GM18858 (cell line): ENCODE data around the gene BRSK2.

Experiments
- ATAC-seq: cut with Tn5 transposase; IDR thresholded peaks from one replicate; pipeline ENCODE4 v1.9.1; 2021; ENCODE audit not compliant: unreplicated experiment

Gene BRSK2

GRCh38 chr11:1479006-1479677, 89.4 kb downstream of the BRSK2 start:
- ATAC-seq = no peak

DNA sequence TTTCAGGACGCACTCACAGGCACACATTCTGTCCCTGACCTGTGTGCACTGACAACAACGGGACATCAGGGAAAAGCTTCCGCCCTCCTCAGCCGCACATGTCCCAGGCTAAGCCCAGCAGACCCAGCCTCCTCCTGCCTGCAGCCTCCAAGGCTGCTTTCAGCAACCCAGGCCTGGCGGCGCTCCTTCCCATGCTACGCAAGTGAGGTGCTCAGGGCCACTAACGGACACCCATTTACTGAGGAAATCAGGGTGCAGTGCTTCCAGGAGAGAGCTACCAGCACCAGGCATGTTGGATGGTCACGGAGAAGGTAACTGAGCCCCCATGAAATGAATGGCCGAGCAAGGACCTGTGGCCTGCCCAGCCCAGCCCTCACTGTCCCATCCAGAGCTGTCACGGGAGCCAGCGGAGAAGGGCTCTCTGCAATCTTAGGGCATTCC, 90.0 kb downstream of the BRSK2 start:
- ATAC-seq = no peak

- ATAC-seq = no peak
Measured at GRCh38 chr11:1480191-1480554, 90.4 kb downstream of the BRSK2 start.

DNA sequence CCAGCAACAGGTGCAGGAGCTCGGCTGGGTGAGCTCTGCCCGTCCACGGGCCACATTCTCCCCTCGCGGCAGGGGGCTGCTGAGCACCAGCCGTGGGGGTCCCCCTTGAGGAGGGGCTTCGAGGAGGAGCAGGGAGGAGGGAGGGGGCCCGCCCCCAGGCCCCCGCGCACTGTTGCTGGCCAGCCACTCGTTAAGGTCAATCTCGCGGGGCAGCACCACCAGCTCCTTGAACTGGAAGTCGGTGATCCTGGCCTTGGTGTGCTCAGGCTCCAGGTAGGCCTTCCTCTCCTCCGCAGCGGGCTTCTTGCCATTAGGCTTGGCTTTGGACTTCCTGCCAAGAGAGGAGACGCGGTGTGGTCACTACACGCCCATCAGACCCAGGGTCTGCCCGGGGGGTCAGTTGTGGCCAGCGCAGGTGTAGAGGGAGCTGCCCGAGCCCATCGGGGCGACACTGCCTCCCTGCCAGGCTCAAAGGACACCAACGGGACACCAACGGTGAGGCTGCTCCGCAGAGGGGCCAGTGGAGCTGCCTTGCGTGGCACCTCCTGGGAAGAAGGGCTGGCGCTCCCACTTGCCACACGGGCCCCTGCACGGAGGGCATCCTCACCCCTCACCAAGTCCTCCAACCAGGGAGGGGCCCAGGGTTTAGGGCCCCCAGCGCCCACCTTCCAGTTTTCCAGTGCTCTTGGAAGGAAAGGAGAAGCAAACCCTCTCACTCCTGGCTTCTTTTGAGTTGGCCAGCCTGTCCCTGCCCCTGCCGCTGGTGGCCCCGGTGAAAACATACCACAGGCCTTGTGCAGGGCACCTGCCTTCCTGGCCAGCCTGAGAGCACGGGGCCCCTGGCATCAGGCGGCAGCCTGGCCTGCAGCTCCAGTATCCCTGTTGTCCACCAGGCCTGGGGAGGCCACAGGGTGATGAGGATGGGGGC, 91.1 kb downstream of the BRSK2 start:
- no peak for ATAC-seq

- ATAC-seq = no peak
Measured at GRCh38 chr11:1481483-1481825, 91.7 kb downstream of the BRSK2 start.

DNA sequence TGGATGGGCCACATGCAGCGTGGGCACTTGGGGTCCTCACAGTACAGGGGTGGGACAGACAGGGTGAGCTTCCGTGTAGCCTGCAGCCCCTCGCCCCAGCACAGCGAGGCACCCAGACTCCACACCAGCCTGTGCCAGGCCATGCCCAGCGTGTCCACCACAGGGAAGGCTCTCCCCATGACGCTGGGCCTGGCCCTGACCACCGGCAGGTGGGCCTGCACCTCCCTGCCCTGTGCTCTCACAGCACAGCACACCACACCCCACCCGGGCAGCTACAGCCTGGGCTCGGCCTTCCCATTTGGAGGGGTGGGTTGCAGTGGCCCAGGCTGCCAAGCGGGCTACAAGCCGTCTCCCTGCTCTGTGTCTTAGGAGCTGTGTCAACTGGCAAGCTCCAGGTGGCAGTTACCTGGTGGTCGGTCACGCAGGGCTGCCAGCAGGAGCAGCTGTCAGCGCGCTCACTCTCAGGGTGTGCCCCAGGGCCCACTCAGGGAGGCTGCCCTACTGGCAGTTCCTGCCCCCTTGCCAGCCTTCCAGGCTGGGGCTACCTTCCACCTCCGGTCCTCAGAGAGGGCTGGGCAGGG, 92.2 kb downstream of the BRSK2 start:
- ATAC-seq = no peak

DNA sequence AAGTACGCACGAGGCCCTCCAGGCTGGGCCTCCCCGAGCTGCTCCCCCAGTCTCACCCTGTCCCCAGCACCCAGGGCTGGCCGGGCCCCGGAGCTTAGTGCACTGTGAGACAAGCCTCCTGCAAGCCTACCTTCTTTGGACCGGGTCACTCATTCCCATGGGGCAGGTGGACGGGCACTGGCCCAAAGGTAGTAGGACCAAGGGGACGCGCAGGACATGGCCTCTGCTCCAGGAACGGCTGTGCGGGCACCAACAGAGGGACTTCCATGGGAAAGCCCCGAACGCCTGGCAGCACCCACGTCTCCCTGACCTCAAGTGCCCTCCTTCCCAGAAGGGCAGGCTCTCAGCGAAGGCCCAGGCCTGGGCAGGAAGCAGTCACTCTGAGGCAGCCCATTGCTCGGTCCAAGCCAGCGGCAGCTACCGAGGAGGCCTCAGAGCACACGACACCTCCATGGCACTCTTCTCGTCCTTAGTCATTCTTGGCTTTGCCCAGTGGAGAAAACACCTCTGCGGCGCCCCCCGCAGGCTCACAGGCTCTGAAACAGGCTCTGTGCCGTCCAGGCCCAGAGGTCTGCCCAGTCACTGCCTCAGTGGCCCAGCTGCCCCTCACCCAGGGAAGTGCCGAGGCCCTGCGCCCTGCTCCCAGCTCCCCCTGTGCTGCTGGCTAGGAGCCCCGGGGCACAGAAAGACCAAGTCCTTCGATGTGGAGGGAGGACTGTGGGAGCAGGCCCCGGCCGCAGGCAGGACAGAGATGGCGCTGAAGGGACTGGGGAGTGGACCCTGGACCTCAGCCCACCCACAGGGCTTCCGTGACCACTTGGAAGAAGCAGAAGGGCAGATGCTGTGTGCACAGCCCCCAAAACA, 93.1 kb downstream of the BRSK2 start:
- no peak for ATAC-seq

DNA sequence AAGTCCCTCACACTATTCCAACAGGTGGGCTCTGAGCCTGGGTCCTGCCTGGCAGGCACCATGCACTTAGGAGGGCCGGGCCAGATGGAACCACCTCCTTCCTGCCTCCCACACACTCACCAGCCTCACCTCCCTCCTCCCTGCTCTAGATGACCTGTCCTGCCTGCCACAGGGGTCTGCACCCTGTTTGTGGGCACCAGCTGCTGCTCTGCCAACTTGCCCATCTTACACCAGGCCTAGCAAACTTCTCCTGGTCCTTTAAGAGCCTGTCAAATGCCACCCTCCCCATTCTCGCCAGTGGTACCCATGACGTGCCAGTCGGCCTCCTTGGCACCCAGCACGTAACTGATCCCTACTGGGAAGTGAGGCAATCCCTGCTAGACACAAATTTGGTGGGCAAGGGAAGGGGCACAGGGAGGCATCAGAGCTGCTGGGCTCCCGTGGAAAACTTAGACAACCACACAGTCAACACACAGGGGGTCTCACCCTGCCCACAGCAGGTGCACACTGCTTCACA, 93.8 kb downstream of the BRSK2 start:
- ATAC-seq = no peak

GRCh38 chr11:1484061-1484671, 94.4 kb downstream of the BRSK2 start:
- ATAC-seq = no peak

- no peak for ATAC-seq
Measured at GRCh38 chr11:1484695-1485503, 95.2 kb downstream of the BRSK2 start.

DNA sequence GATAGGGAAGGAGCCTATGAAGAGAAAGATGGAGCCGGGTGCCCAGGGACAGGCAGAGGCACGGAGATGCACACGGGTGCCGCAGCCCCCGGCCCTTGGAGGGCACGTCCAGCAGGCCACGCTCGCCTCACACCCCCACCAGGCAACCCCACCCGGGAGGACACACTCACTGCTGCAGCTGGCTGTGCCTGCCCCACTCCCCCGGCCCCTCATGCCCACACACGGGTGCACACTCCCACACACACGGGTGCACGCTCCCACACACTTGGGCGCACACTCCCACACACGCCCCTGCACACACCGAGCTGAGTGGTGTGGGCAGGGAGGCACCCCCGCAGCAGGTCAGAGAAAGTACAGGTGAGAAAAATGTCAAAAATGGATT, 95.8 kb downstream of the BRSK2 start:
- ATAC-seq = no peak

GRCh38 chr11:1486054-1486825, 96.5 kb downstream of the BRSK2 start, which contains the start of gene MOB2:
MOB2 (minus strand) TSS chr11:1486779; CDS start chr11:1486556, 223 bp downstream.
- ATAC-seq = no peak

DNA sequence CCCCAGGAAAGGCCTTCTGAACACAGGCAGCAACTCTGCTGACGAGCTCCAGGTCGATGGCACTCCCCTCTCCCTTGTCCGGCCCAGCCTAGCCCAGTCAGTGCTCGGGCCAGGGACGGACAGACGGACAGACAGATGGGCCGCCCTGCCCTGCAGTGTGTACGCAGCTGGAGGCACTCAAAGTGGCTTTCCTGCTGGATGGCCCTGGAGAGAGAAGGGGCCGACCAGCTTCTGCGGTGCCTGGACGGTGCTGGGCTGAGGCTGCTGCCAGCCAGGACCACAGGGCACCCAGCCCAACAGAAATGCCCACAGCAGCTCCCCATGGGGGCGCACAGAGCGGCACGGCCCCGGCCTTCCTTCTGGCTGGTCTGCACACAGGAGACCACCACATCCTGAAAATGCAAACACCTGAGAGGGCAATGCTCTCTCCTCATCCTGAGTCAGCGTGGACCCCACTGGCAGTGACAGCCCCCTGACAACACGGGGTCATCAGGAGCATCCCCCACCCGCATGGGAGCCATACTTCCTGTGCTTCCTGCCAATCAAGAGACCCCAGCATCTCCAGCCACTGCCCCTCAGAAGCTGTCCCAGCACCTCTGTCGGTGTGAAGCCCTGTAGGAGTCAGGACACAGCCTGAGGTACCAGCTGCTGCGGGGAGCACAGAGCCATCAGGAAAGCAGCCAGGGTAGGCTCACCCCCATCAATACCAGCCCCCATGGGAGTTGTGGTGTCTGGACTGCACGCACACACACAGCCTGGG, 97.5 kb downstream of the BRSK2 start:
- no peak for ATAC-seq

- ATAC-seq = no peak
Measured at GRCh38 chr11:1487851-1488574, 98.3 kb downstream of the BRSK2 start.

DNA sequence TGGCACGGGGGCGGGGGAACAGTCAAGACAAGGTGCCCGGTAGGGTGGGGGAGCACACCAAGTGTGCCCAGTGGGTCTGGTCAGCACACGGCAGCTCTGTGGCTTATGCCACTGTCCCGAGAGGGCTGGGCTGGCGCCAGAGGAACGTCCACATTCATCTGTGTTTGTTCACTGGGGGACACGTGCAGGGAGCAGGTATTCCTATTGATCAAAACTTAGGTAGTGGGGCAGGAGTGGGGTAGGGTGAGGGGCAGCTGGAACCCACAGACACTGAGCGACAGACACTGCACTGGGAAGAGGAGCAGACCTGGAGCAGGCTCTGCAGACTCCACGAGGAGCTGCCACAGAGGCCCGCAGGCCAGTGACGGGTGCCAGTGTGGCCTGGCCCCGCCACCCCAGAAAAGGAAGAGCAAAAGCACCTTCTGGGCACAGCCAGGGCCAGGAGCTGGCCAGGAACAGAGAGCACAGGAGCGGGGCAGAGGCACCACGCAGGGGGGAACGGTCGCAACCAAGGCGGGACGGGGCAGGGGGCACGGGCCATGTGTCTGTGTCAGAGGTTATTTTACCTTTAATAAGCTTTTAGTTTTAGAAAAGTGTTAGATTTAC, 98.9 kb downstream of the BRSK2 start:
- ATAC-seq = no peak

- ATAC-seq = no peak
Measured at GRCh38 chr11:1490651-1491050, 100.9 kb downstream of the BRSK2 start.

GRCh38 chr11:1491379-1491778, 101.6 kb downstream of the BRSK2 start:
- ATAC-seq = no peak
